H9 (cell line): ENCODE measurements around the gene EFNA1. TPM values are rescaled to one million over a fixed set of nuclear protein-coding genes. Genes with fewer than 3 reads are reported as not detected.

ENCODE experiments used
- DNase-seq: peaks from one replicate; pipeline ENCODE4 v3.0.0-alpha.2; 2017
- H2AFZ ChIP-seq: one replicate; pipeline ENCODE4 v1.6.1; 2013; ENCODE audit warnings: mild to moderate bottlenecking, low read length, control low read depth, moderate library complexity
- H2AK5ac ChIP-seq: 2 replicates; pipeline ENCODE4 v1.6.1; 2013; ENCODE audit warnings: low read length, control low read depth, mixed read lengths; ENCODE audit not compliant: insufficient read length
- H2BK120ac ChIP-seq: one replicate; pipeline ENCODE4 v1.6.1; 2013; ENCODE audit warnings: low read depth, mild to moderate bottlenecking, low read length, control low read depth, inconsistent platforms; ENCODE audit not compliant: poor library complexity, severe bottlenecking
- H2BK12ac ChIP-seq: 2 replicates; pipeline ENCODE4 v1.6.1; 2013; ENCODE audit warnings: low read length, control low read depth, mixed read lengths, low read depth; ENCODE audit not compliant: insufficient read length
- H2BK15ac ChIP-seq: 2 replicates; pipeline ENCODE4 v1.6.1; 2013; ENCODE audit warnings: low read depth, low read length, control low read depth
- H2BK20ac ChIP-seq: one replicate; pipeline ENCODE4 v1.6.1; 2013; ENCODE audit warnings: low read depth, mild to moderate bottlenecking, low read length, control low read depth, inconsistent platforms; ENCODE audit not compliant: poor library complexity, severe bottlenecking
- H2BK5ac ChIP-seq: 2 replicates; pipeline ENCODE4 v1.6.1; 2013; ENCODE audit warnings: low read length, control low read depth, mixed read lengths; ENCODE audit not compliant: insufficient read length
- H3K14ac ChIP-seq: 2 replicates; pipeline ENCODE4 v1.6.1; 2013; ENCODE audit warnings: low read length, control low read depth; ENCODE audit not compliant: insufficient read depth
- H3K18ac ChIP-seq: 2 replicates; pipeline ENCODE4 v1.6.1; 2013; ENCODE audit warnings: low read depth, mild to moderate bottlenecking, mixed read lengths, low read length, control low read depth; ENCODE audit not compliant: insufficient read length
- H3K23ac ChIP-seq: 2 replicates; pipeline ENCODE4 v1.6.1; 2013; ENCODE audit warnings: low read length, control low read depth, mixed read lengths, low read depth; ENCODE audit not compliant: insufficient read length
- H3K23me2 ChIP-seq: 2 replicates; pipeline ENCODE4 v1.6.1; 2013; ENCODE audit warnings: low read depth, mild to moderate bottlenecking, mixed read lengths, low read length, control low read depth; ENCODE audit not compliant: insufficient read length, poor library complexity, severe bottlenecking
- H3K27ac ChIP-seq: 2 replicates; pipeline ENCODE4 v1.5.1; 2013; ENCODE audit warnings: low read length, control low read depth, mixed read lengths, low read depth; ENCODE audit not compliant: insufficient read length
- H3K27me3 ChIP-seq: 2 replicates; pipeline ENCODE4 v1.6.1; 2013; ENCODE audit warnings: low read length, control low read depth, inconsistent platforms; ENCODE audit not compliant: insufficient read depth
- H3K4ac ChIP-seq: 2 replicates; pipeline ENCODE4 v1.6.1; 2013; ENCODE audit warnings: low read depth, mild to moderate bottlenecking, control low read depth, inconsistent platforms, low read length, moderate library complexity
- H3K4me1 ChIP-seq: 2 replicates; pipeline ENCODE4 v1.6.1; 2013; ENCODE audit warnings: low read length, control low read depth, inconsistent platforms; ENCODE audit not compliant: insufficient read depth
- H3K4me2 ChIP-seq: 2 replicates; pipeline ENCODE4 v1.6.1; 2013; ENCODE audit warnings: low read length, control low read depth, mixed read lengths; ENCODE audit not compliant: insufficient read length, insufficient read depth
- H3K56ac ChIP-seq: 2 replicates; pipeline ENCODE4 v1.6.1; 2013; ENCODE audit warnings: low read depth, mild to moderate bottlenecking, mixed read lengths, low read length, control low read depth; ENCODE audit not compliant: insufficient read length
- H3K79me1 ChIP-seq: 2 replicates; pipeline ENCODE4 v1.6.1; 2013; ENCODE audit warnings: low read depth, mild to moderate bottlenecking, moderate library complexity, low read length, control low read depth, inconsistent platforms; ENCODE audit not compliant: insufficient read depth, poor library complexity, severe bottlenecking
- H3K79me2 ChIP-seq: 2 replicates; pipeline ENCODE4 v1.6.1; 2013; ENCODE audit warnings: low read length, control low read depth, inconsistent platforms; ENCODE audit not compliant: insufficient read depth
- H3K9ac ChIP-seq: 2 replicates; pipeline ENCODE4 v1.6.1; 2013; ENCODE audit warnings: low read length, control low read depth, mixed read lengths; ENCODE audit not compliant: insufficient read length; ENCODE audit errors: extremely low read depth
- H3K9me3 ChIP-seq: one replicate; pipeline ENCODE4 v1.6.1; 2013; ENCODE audit warnings: low read depth, low read length, inconsistent platforms; ENCODE audit not compliant: control insufficient read depth
- H3T11ph ChIP-seq: one replicate; pipeline ENCODE4 v1.6.1; 2013; ENCODE audit warnings: mild to moderate bottlenecking, low read length, control low read depth, inconsistent platforms
- H4K20me1 ChIP-seq: one replicate; pipeline ENCODE4 v1.6.1; 2013; ENCODE audit not compliant: control insufficient read depth, insufficient read length, insufficient read depth
- H4K5ac ChIP-seq: 2 replicates; pipeline ENCODE4 v1.6.1; 2013; ENCODE audit warnings: low read depth, mild to moderate bottlenecking, mixed read lengths, low read length, control low read depth; ENCODE audit not compliant: insufficient read length
- H4K8ac ChIP-seq: replicated peaks from 2 replicates; pipeline ENCODE4 v1.6.1; 2013; ENCODE audit warnings: low read length, control low read depth, mixed read lengths, low read depth; ENCODE audit not compliant: insufficient read length
- H4K91ac ChIP-seq: 2 replicates; pipeline ENCODE4 v1.6.1; 2013; ENCODE audit warnings: low read depth, mild to moderate bottlenecking, moderate library complexity, mixed read lengths, low read length, control low read depth; ENCODE audit not compliant: insufficient read length
- H3K27ac Mint-ChIP-seq, 3 experiments: 2 replicates in 2 of 3; 3 replicates in 1 of 3; pipeline ENCODE4 v1.8.0; 2020 to 2021; ENCODE audit warnings: mixed read lengths in 3 of 3, mild to moderate bottlenecking in 1 of 3, moderate library complexity in 1 of 3
- H3K27me3 Mint-ChIP-seq: 2 replicates; pipeline ENCODE4 v1.8.0; 2021; ENCODE audit warnings: low read depth, mild to moderate bottlenecking, moderate library complexity, mixed read lengths
- H3K36me3 Mint-ChIP-seq, 3 experiments: 2 replicates in 2 of 3; 3 replicates in 1 of 3; pipeline ENCODE4 v1.8.0; 2020 to 2021; ENCODE audit warnings: low read depth in 3 of 3, mixed read lengths in 3 of 3; ENCODE audit not compliant: insufficient read depth in 1 of 3
- H3K4me1 Mint-ChIP-seq, 2 experiments: 2 replicates each; pipeline ENCODE4 v1.8.0; 2020; ENCODE audit warnings: mixed read lengths in 2 of 2
- H3K4me3 Mint-ChIP-seq, 2 experiments: 2 replicates in 1 of 2; 3 replicates in 1 of 2; pipeline ENCODE4 v1.8.0; 2020 to 2021; ENCODE audit warnings: mild to moderate bottlenecking in 2 of 2, mixed read lengths in 2 of 2, moderate library complexity in 1 of 2
- H3K9me3 Mint-ChIP-seq, 2 experiments: 2 replicates in 1 of 2; 3 replicates in 1 of 2; pipeline ENCODE4 v1.8.0; 2020; ENCODE audit warnings: mild to moderate bottlenecking in 2 of 2, mixed read lengths in 2 of 2, moderate library complexity in 1 of 2
- WGBS: extraction: QIAGEN DNeasy Blood & Tissue Kit; methylation state at CpG from one replicate; pipeline ENCODE4 v1.1.7; 2013; ENCODE audit warnings: missing lambda C conversion rate, low lambda C conversion rate, mixed read lengths; ENCODE audit not compliant: insufficient read length; ENCODE audit errors: extremely low coverage; 5-methylcytosine and 5-hydroxymethylcytosine counted together
- total RNA-seq: library from RNA; stranded (reverse); gene quantifications from 2 replicates; pipeline ENCODE4 v1.2.1, GENCODE V29; 2021
- TF ChIP-seq, protein P1 (sequence below): fragments of 200-600 bp; sonication (generic); conservative IDR thresholded peaks from 3 replicates; pipeline ENCODE4 v1.8.0; 2021; ENCODE audit warnings: antibody characterized with exemption, mild to moderate bottlenecking

Gene EFNA1
- total RNA-seq, 1 experiment from 2014 or later, result 1.4 TPM

GRCh38 chr1:155140630-155140953, 12.9 kb downstream of the EFNA1 start:
- Histone ChIP-seq H2AK5ac (no peak overlapping the region), H3K23ac (no peak overlapping the region), H2BK15ac (no peak overlapping the region), H3K4me2 (peak overlapping the region; percentile 90), H2BK120ac (no peak overlapping the region), H2AFZ (peak overlapping the region; percentile 95), H3K14ac (no peak overlapping the region), H3K79me1 (no peaks in the 10 kb centered on the region), H3K23me2 (peaks cover 17% of the 10 kb centered on the region), H3T11ph (no peak overlapping the region), H3K56ac (no peak overlapping the region), H3K18ac (no peak overlapping the region), H2BK5ac (no peak overlapping the region), H3K27ac (no peak overlapping the region), H2BK12ac (no peak overlapping the region), H3K79me2 (0 out of 2 replicates have a peak, but pooled peaks cover 3% of the 10 kb centered on the region), H2BK20ac (no peak overlapping the region), H4K91ac (no peak overlapping the region), H4K20me1 (no peaks in the 10 kb centered on the region), H3K4me1 (no peaks in the 10 kb centered on the region), H4K8ac (no peak overlapping the region), H3K9me3 (no peaks in the 10 kb centered on the region), H3K4ac (no peak overlapping the region), H4K5ac (no peak overlapping the region), H3K27me3 (no peaks in the 10 kb centered on the region), H3K9ac (no peak overlapping the region)
- H3K27ac Mint-ChIP-seq, result peak overlapping the region in 2 of 3 experiments; percentile 94 to 98; a peak in 5 of 7 replicates
- peaks cover 22% of the 10 kb centered on the region for H3K27me3 Mint-ChIP-seq
- DNase-seq, result no peak
- no CpG with 5 or more reads among the region's 11 CpGs for WGBS
- H3K36me3 Mint-ChIP-seq, result peaks cover 14 to 17% (median 15%) of the 10 kb centered on the region in 3 experiments; a peak in 6 of 7 replicates
- H3K4me3 Mint-ChIP-seq, result peak overlapping the region; percentile 96 to 100
- TF ChIP-seq, protein P1, sequence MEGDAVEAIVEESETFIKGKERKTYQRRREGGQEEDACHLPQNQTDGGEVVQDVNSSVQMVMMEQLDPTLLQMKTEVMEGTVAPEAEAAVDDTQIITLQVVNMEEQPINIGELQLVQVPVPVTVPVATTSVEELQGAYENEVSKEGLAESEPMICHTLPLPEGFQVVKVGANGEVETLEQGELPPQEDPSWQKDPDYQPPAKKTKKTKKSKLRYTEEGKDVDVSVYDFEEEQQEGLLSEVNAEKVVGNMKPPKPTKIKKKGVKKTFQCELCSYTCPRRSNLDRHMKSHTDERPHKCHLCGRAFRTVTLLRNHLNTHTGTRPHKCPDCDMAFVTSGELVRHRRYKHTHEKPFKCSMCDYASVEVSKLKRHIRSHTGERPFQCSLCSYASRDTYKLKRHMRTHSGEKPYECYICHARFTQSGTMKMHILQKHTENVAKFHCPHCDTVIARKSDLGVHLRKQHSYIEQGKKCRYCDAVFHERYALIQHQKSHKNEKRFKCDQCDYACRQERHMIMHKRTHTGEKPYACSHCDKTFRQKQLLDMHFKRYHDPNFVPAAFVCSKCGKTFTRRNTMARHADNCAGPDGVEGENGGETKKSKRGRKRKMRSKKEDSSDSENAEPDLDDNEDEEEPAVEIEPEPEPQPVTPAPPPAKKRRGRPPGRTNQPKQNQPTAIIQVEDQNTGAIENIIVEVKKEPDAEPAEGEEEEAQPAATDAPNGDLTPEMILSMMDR, result no peak
- peaks cover 15% of the 10 kb centered on the region in 2 experiments for H3K4me1 Mint-ChIP-seq
- no peaks in the 10 kb centered on the region for H3K9me3 Mint-ChIP-seq
